BE2C (cell line): ENCODE measurements around the gene TMEM182.

Experiments
- DNase-seq: peaks from one replicate; pipeline ENCODE4 v3.0.0-alpha.2; 2020
- H3K27me3 ChIP-seq: fragments of 250-450 bp; sonication (Bioruptor Pico); 2 replicates; pipeline ENCODE4 v1.5.1; 2020; ENCODE audit warnings: mild to moderate bottlenecking
- H3K36me3 ChIP-seq: fragments of 250-450 bp; sonication (Bioruptor Pico); 2 replicates; pipeline ENCODE4 v1.5.1; 2020; ENCODE audit warnings: mild to moderate bottlenecking
- H3K4me1 ChIP-seq: fragments of 250-450 bp; sonication (Bioruptor Pico); 2 replicates; pipeline ENCODE4 v1.5.1; 2020
- H3K4me3 ChIP-seq: 2 replicates; pipeline ENCODE4 v1.5.1; 2011; ENCODE audit warnings: low read depth, low read length
- H3K9me3 ChIP-seq: fragments of 250-450 bp; sonication (Bioruptor Pico); 2 replicates; pipeline ENCODE4 v1.5.1; 2020
- TF ChIP-seq, protein P1 (sequence below): IDR thresholded peaks from 2 replicates; pipeline ENCODE4 v1.5.1; 2012; ENCODE audit warnings: mild to moderate bottlenecking, low read depth, low read length

TMEM182 gene

DNA sequence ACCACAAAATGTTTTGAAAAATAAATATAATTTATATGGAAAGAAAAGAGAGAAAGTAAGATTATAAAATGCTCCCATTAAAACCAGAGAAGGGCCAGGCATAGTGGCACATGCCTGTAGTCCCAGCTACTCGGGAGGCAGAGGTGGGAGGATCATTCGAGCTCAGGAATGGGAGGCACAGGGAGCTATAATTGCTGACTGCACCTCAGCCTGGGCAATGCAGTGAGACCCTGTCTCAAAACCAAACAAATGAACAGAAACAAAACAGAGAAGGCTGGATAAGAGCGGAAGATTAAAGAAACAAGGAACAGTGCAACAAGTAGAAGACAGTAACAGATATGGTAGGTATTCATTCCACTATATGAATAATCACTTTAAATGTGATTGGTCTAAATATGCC lies 18.6 kb upstream of the TMEM182 start:
- H3K27me3 ChIP-seq: no peaks in the 10 kb centered on the region
- no peaks in the 10 kb centered on the region for H3K9me3 ChIP-seq
- no peak overlapping the region for H3K4me3 ChIP-seq
- DNase-seq: no peak
- no peaks in the 10 kb centered on the region for H3K36me3 ChIP-seq
- TF ChIP-seq, protein P1, sequence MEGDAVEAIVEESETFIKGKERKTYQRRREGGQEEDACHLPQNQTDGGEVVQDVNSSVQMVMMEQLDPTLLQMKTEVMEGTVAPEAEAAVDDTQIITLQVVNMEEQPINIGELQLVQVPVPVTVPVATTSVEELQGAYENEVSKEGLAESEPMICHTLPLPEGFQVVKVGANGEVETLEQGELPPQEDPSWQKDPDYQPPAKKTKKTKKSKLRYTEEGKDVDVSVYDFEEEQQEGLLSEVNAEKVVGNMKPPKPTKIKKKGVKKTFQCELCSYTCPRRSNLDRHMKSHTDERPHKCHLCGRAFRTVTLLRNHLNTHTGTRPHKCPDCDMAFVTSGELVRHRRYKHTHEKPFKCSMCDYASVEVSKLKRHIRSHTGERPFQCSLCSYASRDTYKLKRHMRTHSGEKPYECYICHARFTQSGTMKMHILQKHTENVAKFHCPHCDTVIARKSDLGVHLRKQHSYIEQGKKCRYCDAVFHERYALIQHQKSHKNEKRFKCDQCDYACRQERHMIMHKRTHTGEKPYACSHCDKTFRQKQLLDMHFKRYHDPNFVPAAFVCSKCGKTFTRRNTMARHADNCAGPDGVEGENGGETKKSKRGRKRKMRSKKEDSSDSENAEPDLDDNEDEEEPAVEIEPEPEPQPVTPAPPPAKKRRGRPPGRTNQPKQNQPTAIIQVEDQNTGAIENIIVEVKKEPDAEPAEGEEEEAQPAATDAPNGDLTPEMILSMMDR: no peak
- H3K4me1 ChIP-seq: no peaks in the 10 kb centered on the region

DNA sequence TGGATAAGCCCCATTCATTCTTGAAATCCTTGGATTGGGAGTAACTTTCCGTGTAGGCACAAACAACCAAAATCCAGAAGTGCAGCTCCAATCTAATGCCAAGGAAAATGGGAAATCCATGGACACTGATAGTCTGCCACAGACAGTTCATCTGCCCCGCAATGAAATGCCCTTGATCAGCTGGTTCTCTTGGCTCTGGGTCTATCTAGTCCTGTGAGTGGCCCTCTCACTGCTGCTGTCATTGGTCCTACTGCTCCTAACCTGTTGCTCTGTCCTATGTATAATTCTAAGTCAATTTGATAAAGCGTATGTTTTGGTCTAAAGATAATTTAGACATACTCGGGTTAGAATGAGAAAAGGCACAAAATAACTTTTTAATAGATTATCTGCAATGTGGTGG lies 13.7 kb upstream of the TMEM182 start:
- no peaks in the 10 kb centered on the region for H3K4me1 ChIP-seq
- DNase-seq: no peak
- TF ChIP-seq, protein P1: no peak
- no peak overlapping the region for H3K4me3 ChIP-seq
- no peaks in the 10 kb centered on the region for H3K9me3 ChIP-seq
- H3K36me3 ChIP-seq: no peaks in the 10 kb centered on the region
- no peaks in the 10 kb centered on the region for H3K27me3 ChIP-seq

DNA sequence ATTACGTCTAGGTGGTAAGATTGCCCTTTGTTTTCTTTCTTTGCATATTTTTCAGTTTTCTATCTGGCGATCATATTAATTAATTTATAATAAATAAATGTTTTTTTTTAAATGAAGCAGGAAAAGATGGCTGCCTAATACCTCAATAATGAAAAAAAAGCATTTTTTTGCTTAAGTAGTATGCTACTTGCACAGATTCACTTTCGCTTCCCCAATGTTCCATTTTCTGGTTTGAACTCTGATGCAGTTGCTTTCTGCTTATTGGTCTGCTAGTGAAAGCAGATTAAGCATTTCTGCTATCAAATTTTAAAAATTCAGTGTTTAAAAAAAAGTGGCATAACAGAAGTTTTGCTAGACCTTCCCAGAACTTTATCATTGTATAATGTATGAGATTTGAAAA lies 11.9 kb upstream of the TMEM182 start:
- Histone ChIP-seq H3K4me3 (no peak overlapping the region), H3K9me3 (no peaks in the 10 kb centered on the region), H3K4me1 (no peaks in the 10 kb centered on the region), H3K27me3 (no peaks in the 10 kb centered on the region), H3K36me3 (no peaks in the 10 kb centered on the region)
- no peak for DNase-seq
- TF ChIP-seq, protein P1: no peak

DNA sequence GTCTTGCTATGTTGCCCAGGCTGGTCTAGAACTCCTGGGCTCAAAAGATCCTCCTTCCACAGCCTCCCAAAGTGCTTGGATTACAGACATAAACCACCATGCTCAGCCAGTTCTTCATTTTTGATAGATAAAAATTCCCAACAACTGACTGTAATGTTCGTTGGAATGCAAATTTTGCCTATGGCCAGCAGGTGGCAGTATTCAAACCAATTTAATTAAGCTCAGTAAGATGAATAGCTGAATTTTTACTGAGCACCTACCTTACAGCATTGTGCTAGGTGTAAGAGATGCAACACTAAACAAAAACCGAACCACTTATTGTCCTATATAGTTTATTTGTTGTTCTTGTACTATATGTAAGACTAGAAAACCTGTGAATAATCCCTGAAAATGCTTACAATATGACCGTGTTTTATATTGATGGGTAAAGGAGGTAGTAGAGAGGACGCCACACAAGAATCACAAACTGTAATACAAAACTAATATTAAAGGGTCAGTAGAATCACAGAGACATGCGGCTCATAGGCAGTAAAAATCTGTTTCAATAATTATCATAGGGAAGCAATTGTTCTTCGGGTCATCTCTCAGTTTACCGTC lies 8.2 kb upstream of the TMEM182 start:
- no peaks in the 10 kb centered on the region for H3K36me3 ChIP-seq

DNA sequence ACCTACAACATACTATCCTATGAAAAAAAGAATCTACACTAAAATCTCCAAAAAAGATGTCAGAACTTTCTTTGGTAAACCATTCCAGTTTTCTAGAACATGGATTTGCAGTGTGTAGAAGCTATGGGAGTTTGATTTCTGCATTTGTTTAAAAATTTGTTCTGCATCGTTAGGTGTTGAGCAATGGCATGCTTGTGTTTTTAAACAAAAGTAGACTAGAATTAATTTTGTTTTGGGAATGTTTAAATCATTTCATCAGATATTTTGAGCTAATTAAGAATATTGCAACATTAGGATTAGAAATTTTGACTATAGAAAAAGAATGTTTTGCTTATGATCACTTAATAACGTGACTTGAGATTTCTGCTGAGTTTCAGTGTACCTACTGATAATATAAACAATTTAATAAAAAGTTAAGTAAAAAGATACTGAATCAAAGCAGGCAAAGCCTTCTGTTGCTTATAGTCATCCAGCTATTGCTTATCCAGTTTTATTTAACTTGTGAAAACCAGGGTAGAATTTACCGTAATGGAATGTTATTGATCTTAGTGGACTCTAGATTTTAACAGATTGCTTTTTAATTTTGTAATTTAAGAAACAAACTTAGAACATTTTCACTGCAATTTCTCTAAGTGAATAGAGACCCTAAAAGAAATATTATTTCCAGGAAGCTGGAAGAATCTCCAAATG lies 7.2 kb upstream of the TMEM182 start:
- Histone ChIP-seq H3K4me3 (no peak overlapping the region), H3K27me3 (no peaks in the 10 kb centered on the region), H3K9me3 (no peaks in the 10 kb centered on the region), H3K36me3 (no peaks in the 10 kb centered on the region), H3K4me1 (no peaks in the 10 kb centered on the region)
- TF ChIP-seq, protein P1: no peak
- no peak for DNase-seq

More for the DNA sequence above, 8.2 kb upstream of the TMEM182 start:
- TF ChIP-seq, protein P1: peak; percentile 54
- Histone ChIP-seq H3K4me1 (no peaks in the 10 kb centered on the region), H3K27me3 (no peaks in the 10 kb centered on the region), H3K4me3 (no peak overlapping the region), H3K9me3 (no peaks in the 10 kb centered on the region)
- DNase-seq: peak; percentile 8

DNA sequence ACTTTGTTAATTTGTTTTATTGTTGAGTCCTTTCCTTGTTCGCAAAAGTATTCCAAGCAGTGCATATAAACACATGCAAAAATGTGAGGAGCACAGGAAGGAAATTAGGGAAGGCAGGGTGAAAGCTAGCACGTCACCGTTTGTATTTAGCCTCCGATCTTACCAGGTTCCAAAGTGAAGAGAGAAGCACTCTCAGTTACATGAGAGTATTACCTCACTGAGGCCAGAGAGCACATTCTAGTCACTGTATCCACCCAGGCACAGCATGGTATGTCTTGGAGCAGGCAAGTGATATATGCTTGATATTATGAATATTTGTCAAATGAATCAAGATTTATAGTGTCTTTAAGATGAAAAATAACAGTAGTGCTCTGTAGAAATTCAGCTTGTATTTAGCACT lies 6.5 kb upstream of the TMEM182 start:
- TF ChIP-seq, protein P1: no peak
- no peak for DNase-seq
- no peaks in the 10 kb centered on the region for H3K27me3 ChIP-seq

More for the DNA sequence above, 6.5 kb upstream of the TMEM182 start:
- no peaks in the 10 kb centered on the region for H3K36me3 ChIP-seq
- H3K9me3 ChIP-seq: no peaks in the 10 kb centered on the region
- no peak overlapping the region for H3K4me3 ChIP-seq
- H3K4me1 ChIP-seq: no peaks in the 10 kb centered on the region
